HG02884 (cell line): Measurements from ENCODE around the gene ARMC9.
"Not testable (repeated sequence)": the region's sequence is repeated elsewhere in the genome, so short reads cannot be mapped to it uniquely, and the experiment has no call there.

Experiments used
- ATAC-seq: cut with Tn5 transposase; IDR thresholded peaks from one replicate; pipeline ENCODE4 v1.9.1; 2021; ENCODE audit warnings: mild to moderate bottlenecking, moderate library complexity; ENCODE audit not compliant: unreplicated experiment

Gene ARMC9

DNA sequence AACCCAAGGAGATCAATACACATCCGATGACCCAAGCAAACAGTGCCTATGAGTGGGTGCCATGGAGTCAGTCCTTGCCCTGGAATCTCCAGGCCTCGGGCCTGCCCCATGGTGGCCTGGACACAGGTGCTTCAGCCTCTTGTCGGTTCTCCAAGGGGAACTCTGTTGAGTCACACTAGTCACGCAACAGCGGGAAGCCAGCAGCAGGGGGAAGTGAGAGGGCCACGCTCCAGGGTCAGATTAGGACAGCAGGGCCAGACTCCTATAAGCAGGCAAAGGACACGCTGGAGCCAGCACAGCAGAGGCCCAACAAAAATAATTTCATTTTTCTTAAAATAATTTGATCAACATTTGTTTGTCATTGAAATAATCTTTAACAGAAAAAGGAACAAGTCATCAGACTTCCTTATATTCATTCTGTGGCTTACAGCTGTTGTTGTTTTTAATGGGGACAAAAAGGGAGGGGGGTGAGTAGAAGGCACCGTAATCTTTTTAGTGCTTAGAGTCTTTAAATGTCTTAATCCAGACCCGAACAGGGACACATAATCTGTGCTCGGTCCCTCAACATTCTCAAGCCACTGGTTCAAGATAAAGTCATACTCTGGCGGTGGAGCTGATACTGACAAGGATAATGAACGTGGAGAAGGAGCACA, 16.4 kb upstream of the ARMC9 start:
- no peak for ATAC-seq

DNA sequence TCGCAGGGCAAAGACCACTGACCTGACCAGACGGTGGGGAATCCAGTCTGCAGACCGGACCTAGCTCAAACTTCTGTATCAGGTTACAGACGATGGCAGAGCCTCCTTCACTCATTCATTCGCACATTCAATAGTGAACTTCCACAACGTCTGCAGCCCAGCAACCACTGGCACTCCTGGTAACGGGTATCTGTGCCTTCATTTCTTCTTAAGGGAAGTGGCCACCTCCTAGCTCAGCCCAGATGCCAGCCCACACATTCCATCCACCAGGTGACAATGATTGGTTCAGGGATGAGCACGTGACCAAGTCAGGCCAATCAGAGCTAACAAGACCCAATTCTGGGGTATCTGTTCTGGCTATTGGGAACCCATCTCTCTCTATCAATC, 15.9 kb upstream of the ARMC9 start:
- ATAC-seq: no peak

DNA sequence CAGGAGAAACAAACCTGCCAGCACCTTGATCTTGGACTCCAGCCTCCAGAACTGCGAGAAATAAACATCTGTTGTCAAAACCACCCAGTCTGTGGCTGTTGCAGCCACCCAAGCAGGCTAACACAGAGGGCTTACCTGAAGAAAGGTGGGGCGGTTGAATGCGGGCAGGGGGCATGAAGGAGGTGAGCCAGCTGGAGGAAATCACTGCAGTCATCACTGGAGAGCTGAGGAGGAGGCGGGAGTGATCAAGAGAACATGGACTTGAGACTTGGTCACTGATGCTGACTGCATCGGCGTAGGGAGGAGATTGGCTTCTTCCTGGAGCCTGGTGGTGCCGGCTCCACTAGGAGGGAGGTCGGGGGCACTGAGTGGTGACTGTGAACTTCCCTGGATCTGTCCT, 14.6 kb upstream of the ARMC9 start:
- no peak for ATAC-seq

DNA sequence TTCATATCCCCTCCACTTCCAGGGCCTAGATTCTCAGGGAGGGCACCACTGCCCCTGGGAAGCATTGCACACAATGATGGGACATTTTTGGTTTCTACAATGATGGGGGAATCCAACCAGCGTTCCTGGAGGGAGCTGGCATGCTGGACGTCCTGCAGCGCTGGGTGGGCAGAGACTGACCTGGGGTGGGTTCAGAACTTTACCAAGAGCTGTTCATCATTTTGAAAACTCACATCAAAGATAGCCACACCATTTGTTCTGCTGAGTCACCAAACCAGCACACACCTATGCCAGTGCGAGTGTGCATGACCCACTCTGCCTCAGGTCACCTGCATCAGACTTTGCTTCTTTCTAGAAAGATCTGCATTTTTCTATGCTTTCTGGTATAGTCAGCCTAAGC, 14.1 kb upstream of the ARMC9 start:
- no peak for ATAC-seq

DNA sequence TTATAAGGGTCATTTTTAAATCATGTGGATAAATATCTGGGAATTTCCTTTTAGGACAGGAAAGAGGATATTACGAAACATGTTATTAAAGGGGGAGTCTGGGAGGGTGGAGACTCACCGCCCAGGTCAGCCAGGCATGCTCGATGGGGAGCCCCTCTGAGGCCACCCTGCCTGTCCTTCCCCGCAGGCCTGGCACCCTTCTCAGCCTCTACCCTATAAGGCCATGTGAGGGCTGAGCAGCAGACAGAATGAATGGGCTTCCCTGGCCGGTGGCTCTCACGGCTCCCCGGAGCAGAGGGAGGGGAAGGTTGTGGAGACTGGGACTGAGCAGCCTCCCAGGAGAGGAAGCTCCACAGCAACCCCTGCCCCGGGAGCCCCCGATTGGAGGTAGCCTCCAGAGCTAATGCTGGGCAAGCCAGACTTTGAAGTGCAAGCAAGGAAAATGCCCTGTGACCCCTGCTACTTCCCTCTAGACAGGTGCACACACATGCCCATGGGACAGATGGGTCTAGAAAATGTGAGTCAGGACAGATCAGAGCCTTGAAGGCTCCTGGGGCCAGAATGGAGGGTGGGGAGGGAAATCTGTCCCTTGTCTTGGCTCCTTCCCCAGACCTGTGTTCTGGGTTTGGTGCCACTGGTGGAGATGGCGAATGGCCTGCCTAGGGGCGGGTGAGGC, 13.2 kb upstream of the ARMC9 start:
- no peak for ATAC-seq

DNA sequence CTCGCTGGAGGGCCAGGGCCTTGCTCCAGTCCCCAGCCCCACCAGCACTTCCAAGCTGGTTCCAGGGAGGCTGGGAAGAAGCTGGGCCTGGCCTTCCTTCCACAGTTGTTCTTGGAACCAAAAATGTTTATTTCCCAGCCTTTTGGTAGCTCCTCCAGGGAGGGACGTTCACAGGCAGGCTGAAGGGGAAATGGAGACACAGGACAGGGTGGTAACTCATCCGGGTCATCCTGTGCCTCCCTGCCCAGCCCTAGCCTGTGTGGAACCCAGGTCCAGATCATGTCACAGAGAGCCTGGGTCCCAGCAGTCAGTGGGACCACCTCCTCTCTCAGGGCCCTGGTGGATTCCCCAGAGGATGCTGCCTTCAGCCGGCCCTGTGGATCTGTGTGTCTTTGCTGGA, 12.5 kb upstream of the ARMC9 start:
- no peak for ATAC-seq

DNA sequence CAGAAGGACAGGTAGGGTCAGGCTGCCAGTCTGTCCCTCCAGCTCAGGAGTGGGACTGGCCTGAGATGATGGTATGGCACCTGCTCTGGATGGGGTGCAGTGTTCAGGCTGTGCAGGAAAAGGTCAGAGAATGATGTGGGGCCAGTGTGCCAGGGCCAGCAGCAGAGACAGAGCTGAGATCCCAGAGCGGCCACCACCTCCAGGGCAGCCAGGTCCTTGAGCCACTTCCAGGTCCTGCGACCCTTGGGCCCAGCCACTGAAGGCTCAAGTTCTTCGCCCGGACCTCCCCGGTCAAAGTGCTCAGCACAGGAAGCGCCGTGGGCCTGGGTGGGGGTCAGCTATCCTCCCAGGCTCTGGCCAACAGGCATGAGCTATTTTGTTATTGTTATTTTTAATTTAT, 12.1 kb upstream of the ARMC9 start:
- no peak for ATAC-seq

DNA sequence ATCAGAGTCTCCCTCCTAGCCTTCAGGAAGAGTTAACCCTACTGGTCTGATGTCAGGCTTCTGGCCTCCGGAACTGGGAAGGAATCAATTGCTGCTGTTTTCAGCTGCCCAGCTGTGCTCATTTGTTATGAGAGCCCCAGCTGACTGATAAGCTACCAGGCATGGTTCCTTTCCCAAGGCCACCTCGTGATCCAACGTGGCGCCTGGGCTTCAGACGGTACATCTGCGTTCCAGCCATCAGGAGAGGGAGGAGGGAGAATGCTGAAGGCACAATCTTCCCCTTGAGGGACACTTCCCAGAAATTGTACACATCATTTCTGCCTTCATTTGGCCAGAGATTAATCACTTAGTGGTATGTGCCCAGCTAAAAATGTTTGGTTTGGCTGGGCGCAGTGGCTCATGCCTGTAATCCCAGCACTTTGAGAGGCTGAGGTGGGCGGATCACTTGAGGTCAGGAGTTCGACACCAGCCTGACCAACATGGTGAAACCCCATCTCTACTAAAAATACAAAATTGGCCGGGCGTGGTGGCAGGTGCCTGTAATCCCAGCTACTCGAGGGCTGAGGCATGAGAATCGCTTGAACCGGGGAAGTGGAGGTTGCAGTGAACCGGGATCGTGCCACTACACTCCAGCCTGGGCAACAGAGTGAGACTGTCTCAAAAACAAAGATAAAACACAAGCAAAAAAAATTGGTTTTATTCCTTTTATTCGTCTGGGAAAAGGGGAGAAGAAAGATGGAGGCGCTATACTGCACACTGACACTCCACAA, 10.5 kb upstream of the ARMC9 start:
- no peak for ATAC-seq

DNA sequence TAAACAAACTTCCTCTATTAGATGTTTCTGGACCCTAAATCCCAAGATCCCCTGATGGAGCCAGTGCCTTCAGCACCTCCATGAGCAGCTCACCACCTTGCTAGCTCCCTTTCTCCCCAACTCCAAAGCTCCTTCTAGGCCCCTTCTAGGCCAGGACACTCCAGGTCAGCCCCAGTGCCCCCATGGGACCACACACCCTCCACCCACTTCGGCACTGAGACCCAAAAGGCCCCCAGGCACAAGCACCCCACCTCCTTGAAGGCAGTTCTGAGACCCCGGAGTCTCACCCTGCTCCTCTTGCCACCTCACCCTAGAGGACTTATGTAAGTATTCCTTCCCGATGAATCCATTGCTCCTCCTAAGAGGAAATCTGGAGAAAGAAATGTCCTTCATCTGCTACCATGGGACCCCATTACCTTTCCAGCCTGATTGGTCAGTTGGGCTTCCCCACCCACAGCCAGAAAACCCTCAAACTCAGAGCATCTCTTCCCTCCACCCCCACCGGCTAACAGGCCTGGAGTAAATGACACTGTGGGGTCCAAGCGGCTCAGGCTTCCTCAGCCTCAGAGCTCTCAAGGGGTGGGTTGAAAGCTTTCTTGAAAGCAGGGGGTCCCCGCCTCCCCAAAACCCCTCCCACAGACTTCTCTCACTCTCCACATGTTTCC, 9.8 kb upstream of the ARMC9 start:
- no peak for ATAC-seq

DNA sequence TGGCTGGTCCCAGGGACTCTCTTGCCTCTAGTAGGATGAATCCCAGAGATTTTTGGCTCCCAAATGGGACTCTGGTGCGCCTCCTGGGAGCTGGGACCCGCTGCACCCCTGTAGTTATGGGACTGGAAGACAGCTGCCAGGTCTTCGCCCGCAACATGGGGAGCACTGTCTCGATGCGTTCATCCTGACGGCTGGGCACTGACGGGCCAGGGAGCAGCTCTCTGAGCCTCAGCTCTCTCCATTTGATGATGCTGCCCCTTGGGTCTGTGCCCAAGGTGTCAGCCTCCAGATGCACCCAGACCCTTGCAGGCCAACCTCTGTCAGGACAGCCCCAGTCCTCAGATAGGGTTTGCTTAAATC, 9.3 kb upstream of the ARMC9 start:
- no peak for ATAC-seq

DNA sequence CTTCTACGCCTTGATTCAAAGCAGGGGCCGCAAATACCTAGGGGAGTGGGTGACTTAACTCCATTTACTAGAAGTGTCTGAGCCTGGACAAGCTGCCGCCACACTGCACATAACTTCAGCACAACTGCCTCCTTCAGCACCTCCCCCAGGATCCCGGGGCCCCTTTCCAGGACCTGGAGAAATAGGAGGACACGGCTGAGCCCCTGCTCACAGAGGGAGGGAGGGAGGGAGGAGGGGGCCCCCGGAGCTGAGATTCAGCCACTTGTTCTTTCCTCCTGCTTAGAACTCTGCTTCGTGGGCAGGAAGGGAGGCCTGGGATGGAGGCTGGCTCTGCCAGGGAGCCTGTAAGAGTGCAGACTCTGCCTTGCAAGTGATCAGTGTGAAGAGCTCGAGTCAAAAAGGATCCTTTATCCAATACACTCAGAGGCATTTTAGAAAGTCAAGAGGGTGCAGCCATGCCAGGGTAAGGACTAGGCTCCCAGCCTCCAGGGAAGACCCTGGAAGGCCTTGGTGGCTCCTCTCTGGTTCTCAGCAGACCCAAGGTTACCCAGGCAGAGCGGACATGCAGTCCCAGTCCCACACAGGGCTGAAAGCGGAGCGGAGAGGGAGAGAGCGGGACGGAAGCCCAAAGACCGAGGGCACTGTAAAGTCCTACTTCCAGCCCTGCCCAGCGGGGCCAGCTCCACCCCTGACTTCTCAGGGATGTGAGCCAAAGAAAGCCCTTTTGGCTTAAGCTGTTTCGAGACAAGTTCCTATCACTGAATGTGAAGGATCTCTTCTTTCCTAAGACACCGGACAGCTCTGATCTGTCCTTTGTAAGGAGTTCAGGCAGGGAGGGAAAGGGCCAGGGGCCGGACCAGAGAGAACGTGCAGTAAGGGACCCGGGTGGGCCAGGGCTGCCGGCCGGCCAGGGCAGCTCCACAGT, 8.6 kb upstream of the ARMC9 start:
- ATAC-seq: no peak

DNA sequence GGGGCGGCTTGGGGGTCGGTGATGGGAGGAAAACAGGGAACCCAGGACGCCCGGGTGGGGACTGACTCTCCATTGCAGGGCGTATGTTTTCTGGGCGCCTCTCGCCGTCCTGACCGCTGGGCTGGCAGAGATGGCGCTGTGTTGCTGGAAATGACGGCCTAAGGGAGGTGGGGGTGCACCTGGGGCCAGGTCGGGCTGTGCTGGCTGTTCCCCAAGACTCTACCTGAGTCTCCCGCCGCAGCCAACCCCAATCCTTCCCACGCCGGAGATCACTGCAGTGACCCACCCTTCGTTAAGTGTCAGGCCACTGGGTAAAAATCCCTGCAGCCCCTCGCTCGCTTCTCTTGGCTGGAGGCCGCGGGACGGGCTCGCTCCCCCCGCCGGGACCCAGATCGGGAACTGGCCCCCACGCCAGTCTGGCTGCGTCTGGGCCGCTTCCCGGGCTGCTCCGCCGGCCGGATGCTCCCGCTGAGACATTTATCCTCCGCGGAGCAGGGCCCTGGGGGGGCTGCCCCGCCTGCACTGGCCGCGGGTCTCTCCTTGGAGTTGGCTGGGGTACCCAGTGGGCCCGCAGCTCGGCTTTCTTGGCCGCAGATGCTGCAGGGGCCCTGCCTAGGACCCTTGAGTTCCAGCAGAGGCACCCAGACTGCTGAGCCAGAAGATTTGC, 7.8 kb upstream of the ARMC9 start:
- no peak for ATAC-seq

DNA sequence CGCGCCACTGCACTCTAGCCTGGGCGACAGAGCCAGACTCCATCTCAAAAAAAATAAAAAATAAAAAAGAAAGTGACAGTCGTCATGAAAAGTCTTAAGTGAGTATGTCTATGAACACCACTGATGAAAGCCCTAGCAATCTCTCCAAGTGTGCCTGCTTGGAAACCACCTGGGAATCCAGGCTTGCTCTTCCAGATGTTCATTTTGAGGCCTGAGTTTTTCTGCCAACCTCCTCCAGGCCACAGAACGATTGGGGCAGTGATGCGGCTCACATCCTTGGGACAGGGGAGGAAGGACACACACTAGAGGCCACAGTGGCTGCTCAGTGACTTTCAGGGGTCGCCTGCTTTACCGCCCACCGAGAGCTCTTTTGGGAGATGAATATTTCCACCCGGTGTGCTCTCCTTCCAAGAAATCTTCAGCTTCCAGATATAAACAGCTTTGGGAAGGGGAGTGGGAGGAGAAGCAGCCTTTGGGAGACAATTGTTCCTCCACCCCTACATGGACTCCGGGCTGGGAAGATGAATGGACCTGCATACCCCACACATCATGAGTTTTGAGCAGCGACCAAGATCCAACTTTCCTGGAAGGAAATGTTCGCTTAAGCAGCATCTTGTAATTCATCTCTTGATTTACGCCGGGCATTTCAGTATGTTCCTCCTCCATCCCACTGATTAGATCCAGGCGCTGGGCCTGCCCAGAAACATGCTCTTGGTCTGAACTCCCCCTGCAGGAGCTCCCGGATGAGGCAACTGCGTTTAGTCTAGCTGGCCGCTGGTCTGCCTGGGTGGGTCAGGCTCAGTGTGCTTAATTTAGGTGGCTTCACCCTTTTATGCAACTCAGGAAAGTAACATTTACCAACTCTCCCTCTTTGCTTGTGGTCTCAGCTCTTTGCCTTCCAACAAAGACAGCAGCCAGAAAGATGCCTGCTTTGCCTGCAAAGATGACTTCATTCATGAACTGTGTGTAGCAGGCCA, 6.2 kb upstream of the ARMC9 start:
- ATAC-seq: no peak

DNA sequence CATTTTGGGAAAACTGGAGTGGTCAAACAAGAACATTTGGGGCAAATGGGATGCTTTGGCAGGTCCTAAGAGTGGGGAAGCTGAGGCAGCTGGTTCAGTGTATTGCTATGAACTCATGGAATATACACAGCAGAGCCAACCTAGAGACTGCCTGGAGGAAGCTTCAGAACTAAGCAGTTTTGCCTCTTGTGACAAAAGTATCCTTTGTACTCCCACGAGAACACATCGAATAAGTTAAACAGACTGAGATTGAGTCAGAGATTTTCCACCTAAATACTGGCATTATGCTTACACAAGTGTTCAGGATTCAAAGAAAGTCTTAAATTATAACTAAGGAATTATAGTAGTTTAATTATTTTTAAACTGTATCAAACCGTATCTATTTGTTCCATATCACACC, 5.2 kb upstream of the ARMC9 start:
- ATAC-seq: no peak

DNA sequence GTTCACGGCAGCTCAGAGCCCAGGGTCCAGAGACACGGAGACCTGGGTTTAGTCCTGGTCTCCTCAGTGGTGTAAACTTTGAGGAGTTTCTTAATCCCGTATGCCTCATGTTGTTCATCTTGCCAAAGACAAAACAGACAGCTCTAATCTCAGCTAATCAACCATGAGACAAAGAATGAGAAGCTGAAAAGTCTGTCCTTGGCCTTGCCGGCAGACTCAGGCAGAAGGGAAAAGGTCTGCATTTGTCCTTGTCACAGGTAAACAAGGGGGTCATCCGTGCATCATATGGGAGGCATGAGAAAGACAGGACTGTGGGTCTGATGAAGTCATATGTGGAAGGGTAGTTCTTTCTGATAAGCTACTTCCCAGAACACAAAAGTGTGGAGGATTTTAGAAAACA, 1.8 kb upstream of the ARMC9 start:
- ATAC-seq: no peak

DNA sequence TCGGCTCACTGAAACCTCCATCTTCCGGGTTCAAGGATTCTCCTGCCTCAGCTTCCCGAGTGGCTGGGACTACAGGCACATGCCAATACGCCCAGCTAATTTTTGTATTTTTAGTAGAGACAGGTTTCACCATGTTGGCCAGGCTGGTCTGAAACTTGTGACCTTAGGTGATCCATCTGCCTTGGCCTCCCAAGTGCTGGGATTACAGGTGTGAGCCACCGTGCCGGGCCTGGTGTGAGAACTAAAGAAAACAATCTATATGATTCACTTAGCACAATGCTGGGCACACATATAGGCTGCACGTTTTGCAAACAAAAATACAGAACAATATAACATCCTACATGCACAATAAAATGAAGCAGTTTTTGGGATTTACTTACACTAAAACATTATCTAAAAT, 1.2 kb upstream of the ARMC9 start:
- ATAC-seq: not testable (repeated sequence)

DNA sequence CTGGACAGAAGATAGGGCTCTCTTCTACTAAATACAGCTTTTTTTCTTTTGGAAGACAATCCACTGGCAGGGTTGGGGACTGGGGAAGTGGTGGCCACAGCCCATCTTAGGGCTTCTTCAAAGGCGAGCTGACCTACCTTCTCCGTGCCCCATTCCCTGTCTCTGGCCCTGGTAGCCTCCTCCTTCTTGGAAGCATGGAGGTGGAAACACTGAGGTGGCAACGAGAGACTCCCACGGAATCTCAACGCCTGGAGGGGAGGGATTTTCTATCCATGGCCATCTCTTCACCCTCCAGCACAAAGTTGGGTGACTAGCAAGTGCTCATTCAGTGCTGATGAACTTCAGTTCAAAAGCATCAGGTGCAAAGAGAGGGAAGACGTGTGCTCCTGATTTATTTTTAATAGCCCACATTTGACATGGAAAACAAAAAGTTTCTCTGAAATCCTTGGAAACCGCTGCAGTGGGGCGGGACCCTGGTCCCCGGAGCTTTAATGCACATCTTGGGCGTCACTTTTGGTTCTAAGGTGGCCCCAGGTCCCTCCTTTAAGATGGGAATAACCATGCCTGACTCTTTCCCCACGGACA, 633 bp upstream of the ARMC9 start:
- ATAC-seq: no peak

DNA sequence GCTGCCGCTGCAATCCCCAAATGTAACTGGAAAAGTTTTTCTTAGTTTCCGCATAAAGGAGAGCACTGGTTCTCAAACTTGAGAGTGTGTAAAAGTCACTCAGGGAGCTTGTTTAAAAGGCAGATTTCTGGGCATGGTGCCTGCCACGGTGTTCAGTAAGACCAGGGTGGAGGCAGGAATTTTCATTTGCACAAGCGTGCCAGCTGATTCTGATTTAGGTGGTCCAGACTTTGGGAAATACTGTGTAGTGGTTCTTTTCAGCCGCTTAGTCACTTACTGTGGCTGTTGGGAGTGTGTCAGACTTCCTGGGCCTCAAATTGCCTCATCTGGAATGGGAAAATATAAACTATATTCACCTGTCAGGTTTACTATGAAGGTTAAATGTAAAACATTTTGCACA, 788 bp downstream of the ARMC9 start:
- no peak for ATAC-seq
